NOMO-1 treated with dmso at 0.1 percent for 144 hours (cell line): ENCODE results near the gene NDUFB2.
"Not testable (repeated sequence)": the region's sequence is repeated elsewhere in the genome, so short reads cannot be mapped to it uniquely, and the experiment has no call there.

ENCODE experiments used
- DNase-seq: peaks from one replicate; lab custom pipeline; 2025; ENCODE audit not compliant: unreplicated experiment; lab: John Stamatoyannopoulos, UW

Gene NDUFB2

GRCh38 chr7:140732416-140732815, 35.9 kb downstream of the NDUFB2 start:
- DNase-seq = no peak

GRCh38 chr7:140734096-140734495, 37.6 kb downstream of the NDUFB2 start:
- no peak for DNase-seq

- no peak for DNase-seq
Measured at GRCh38 chr7:140734729-140735128, 38.2 kb downstream of the NDUFB2 start.

GRCh38 chr7:140738280-140738679, 41.8 kb downstream of the NDUFB2 start:
- no peak for DNase-seq

- not testable (repeated sequence) for DNase-seq
Measured at GRCh38 chr7:140743255-140743654, 46.7 kb downstream of the NDUFB2 start.

- DNase-seq = no peak
Measured at GRCh38 chr7:140744005-140744404, 47.5 kb downstream of the NDUFB2 start.

- DNase-seq = no peak
Measured at GRCh38 chr7:140745266-140746058, 49.0 kb downstream of the NDUFB2 start.

- DNase-seq = no peak
Measured at GRCh38 chr7:140746751-140747150, 50.2 kb downstream of the NDUFB2 start.

GRCh38 chr7:140752533-140752932, 56.0 kb downstream of the NDUFB2 start:
- peak; percentile 69 for DNase-seq

- no peak for DNase-seq
Measured at GRCh38 chr7:140754506-140754905, 58.0 kb downstream of the NDUFB2 start.
